ENCODE measurements around the gene GALNT16. TPM values are rescaled to one million over a fixed set of nuclear protein-coding genes. Genes with fewer than 3 reads are reported as not detected.
"Not testable (repeated sequence)": the region's sequence is repeated elsewhere in the genome, so short reads cannot be mapped to it uniquely, and the experiment has no call there.

The GALNT16 gene
- total RNA-seq = under 1 TPM in 1 of 3 donors, not detected in 2; 0.16 TPM

- ATAC-seq = no peak
- Mint-ChIP-seq H3K27me3 (ENCODE audit: low read depth) (peaks cover 60% of the 10 kb centered on the region), H3K9me3 (no peaks in the 10 kb centered on the region), H3K4me1 (ENCODE audit: low read depth) (peaks cover 13% of the 10 kb centered on the region), H3K4me3 (peak within 1 kb of the TSS; percentile 43), H3K36me3 (ENCODE audit: insufficient read depth) (no peaks in the 10 kb centered on the region)
- DNase-seq = no peak
Observed at GRCh38 chr14:69259527-69260189, at the start of gene GALNT16. GALNT16 (plus strand) TSS chr14:69260158; CDS start chr14:69260291, 133 bp downstream.

GRCh38 chr14:69214393-69214792 lies 45.6 kb upstream of the GALNT16 start:
- no peak for ATAC-seq

GRCh38 chr14:69217663-69218062 lies 42.3 kb upstream of the GALNT16 start:
- H3K36me3 Mint-ChIP-seq (ENCODE audit: insufficient read depth) = peaks cover 27% of the 10 kb centered on the region
- H3K4me3 Mint-ChIP-seq; H3K27me3 Mint-ChIP-seq (ENCODE audit: low read depth); H3K4me1 Mint-ChIP-seq (ENCODE audit: low read depth); H3K9me3 Mint-ChIP-seq; DNase-seq; ATAC-seq: not testable (repeated sequence)

More at GRCh38 chr14:69214393-69214792, 45.6 kb upstream of the GALNT16 start:
- Mint-ChIP-seq H3K36me3 (ENCODE audit: insufficient read depth) (peaks cover 22% of the 10 kb centered on the region), H3K4me3 (no peak overlapping the region), H3K9me3 (no peaks in the 10 kb centered on the region), H3K4me1 (ENCODE audit: low read depth) (no peaks in the 10 kb centered on the region), H3K27me3 (ENCODE audit: low read depth) (no peaks in the 10 kb centered on the region)
- no peak for DNase-seq

GRCh38 chr14:69224946-69225345 lies 35.0 kb upstream of the GALNT16 start:
- no peak for ATAC-seq
- Mint-ChIP-seq H3K4me3 (no peak overlapping the region), H3K9me3 (no peaks in the 10 kb centered on the region), H3K36me3 (ENCODE audit: insufficient read depth) (peaks cover 17% of the 10 kb centered on the region), H3K27me3 (ENCODE audit: low read depth) (no peaks in the 10 kb centered on the region), H3K4me1 (ENCODE audit: low read depth) (no peaks in the 10 kb centered on the region)
- DNase-seq = no peak

GRCh38 chr14:69226178-69226577 lies 33.8 kb upstream of the GALNT16 start:
- ATAC-seq (no peak), DNase-seq (no peak)
- no peaks in the 10 kb centered on the region for H3K27me3 Mint-ChIP-seq (ENCODE audit: low read depth)
- no peaks in the 10 kb centered on the region for H3K9me3 Mint-ChIP-seq
- H3K4me1 Mint-ChIP-seq (ENCODE audit: low read depth) = no peaks in the 10 kb centered on the region
- peaks cover 17% of the 10 kb centered on the region for H3K36me3 Mint-ChIP-seq (ENCODE audit: insufficient read depth)
- no peak overlapping the region for H3K4me3 Mint-ChIP-seq

GRCh38 chr14:69226736-69227135 lies 33.2 kb upstream of the GALNT16 start:
- no peaks in the 10 kb centered on the region for H3K27me3 Mint-ChIP-seq (ENCODE audit: low read depth)
- H3K9me3 Mint-ChIP-seq = no peaks in the 10 kb centered on the region
- ATAC-seq = no peak
- peaks cover 19% of the 10 kb centered on the region for H3K36me3 Mint-ChIP-seq (ENCODE audit: insufficient read depth)
- H3K4me1 Mint-ChIP-seq (ENCODE audit: low read depth) = no peaks in the 10 kb centered on the region
- H3K4me3 Mint-ChIP-seq = no peak overlapping the region
- DNase-seq = no peak

GRCh38 chr14:69231486-69231885 lies 28.5 kb upstream of the GALNT16 start:
- ATAC-seq (no peak), DNase-seq (no peak)
- no peaks in the 10 kb centered on the region for H3K4me1 Mint-ChIP-seq (ENCODE audit: low read depth)
- H3K36me3 Mint-ChIP-seq (ENCODE audit: insufficient read depth) = peaks cover 25% of the 10 kb centered on the region
- no peaks in the 10 kb centered on the region for H3K27me3 Mint-ChIP-seq (ENCODE audit: low read depth)
- no peaks in the 10 kb centered on the region for H3K9me3 Mint-ChIP-seq
- no peak overlapping the region for H3K4me3 Mint-ChIP-seq

GRCh38 chr14:69232388-69232787 lies 27.6 kb upstream of the GALNT16 start:
- Mint-ChIP-seq H3K4me1 (ENCODE audit: low read depth) (no peaks in the 10 kb centered on the region), H3K9me3 (no peaks in the 10 kb centered on the region), H3K27me3 (ENCODE audit: low read depth) (no peaks in the 10 kb centered on the region), H3K36me3 (ENCODE audit: insufficient read depth) (peaks cover 29% of the 10 kb centered on the region), H3K4me3 (no peak overlapping the region)
- no peak for ATAC-seq
- no peak for DNase-seq

GRCh38 chr14:69234106-69234505 lies 25.9 kb upstream of the GALNT16 start:
- H3K27me3 Mint-ChIP-seq (ENCODE audit: low read depth) = no peaks in the 10 kb centered on the region
- H3K9me3 Mint-ChIP-seq = no peaks in the 10 kb centered on the region
- DNase-seq (no peak), ATAC-seq (no peak)
- peaks cover 30% of the 10 kb centered on the region for H3K36me3 Mint-ChIP-seq (ENCODE audit: insufficient read depth)
- H3K4me3 Mint-ChIP-seq = no peak overlapping the region
- no peaks in the 10 kb centered on the region for H3K4me1 Mint-ChIP-seq (ENCODE audit: low read depth)

- no peak for ATAC-seq
- Mint-ChIP-seq H3K4me1 (ENCODE audit: low read depth) (no peaks in the 10 kb centered on the region), H3K27me3 (ENCODE audit: low read depth) (no peaks in the 10 kb centered on the region), H3K9me3 (no peaks in the 10 kb centered on the region), H3K4me3 (no peak overlapping the region), H3K36me3 (ENCODE audit: insufficient read depth) (peaks cover 33% of the 10 kb centered on the region)
- no peak for DNase-seq
Observed at GRCh38 chr14:69235708-69236107, 24.2 kb upstream of the GALNT16 start.

GRCh38 chr14:69237142-69237541 lies 22.8 kb upstream of the GALNT16 start:
- DNase-seq = no peak
- no peaks in the 10 kb centered on the region for H3K4me1 Mint-ChIP-seq (ENCODE audit: low read depth)
- H3K36me3 Mint-ChIP-seq (ENCODE audit: insufficient read depth) = peaks cover 36% of the 10 kb centered on the region

GRCh38 chr14:69237584-69237983 lies 22.4 kb upstream of the GALNT16 start:
- Mint-ChIP-seq H3K4me3 (no peak overlapping the region), H3K9me3 (no peaks in the 10 kb centered on the region), H3K4me1 (ENCODE audit: low read depth) (no peaks in the 10 kb centered on the region), H3K36me3 (ENCODE audit: insufficient read depth) (peaks cover 34% of the 10 kb centered on the region), H3K27me3 (ENCODE audit: low read depth) (no peaks in the 10 kb centered on the region)
- DNase-seq (no peak), ATAC-seq (no peak)

More at GRCh38 chr14:69237142-69237541, 22.8 kb upstream of the GALNT16 start:
- H3K4me3 Mint-ChIP-seq = no peak overlapping the region
- ATAC-seq = no peak
- H3K9me3 Mint-ChIP-seq = no peaks in the 10 kb centered on the region
- no peaks in the 10 kb centered on the region for H3K27me3 Mint-ChIP-seq (ENCODE audit: low read depth)

GRCh38 chr14:69238883-69239282 lies 21.1 kb upstream of the GALNT16 start:
- ATAC-seq = no peak

GRCh38 chr14:69240527-69241173 lies 19.3 kb upstream of the GALNT16 start:
- ATAC-seq = no peak
- H3K27me3 Mint-ChIP-seq (ENCODE audit: low read depth) = no peaks in the 10 kb centered on the region
- DNase-seq = no peak
- no peaks in the 10 kb centered on the region for H3K4me1 Mint-ChIP-seq (ENCODE audit: low read depth)
- no peak overlapping the region for H3K4me3 Mint-ChIP-seq
- peaks cover 21% of the 10 kb centered on the region for H3K36me3 Mint-ChIP-seq (ENCODE audit: insufficient read depth)
- H3K9me3 Mint-ChIP-seq = no peaks in the 10 kb centered on the region

More at GRCh38 chr14:69238883-69239282, 21.1 kb upstream of the GALNT16 start:
- H3K9me3 Mint-ChIP-seq = no peaks in the 10 kb centered on the region
- H3K36me3 Mint-ChIP-seq (ENCODE audit: insufficient read depth) = peaks cover 30% of the 10 kb centered on the region
- no peaks in the 10 kb centered on the region for H3K27me3 Mint-ChIP-seq (ENCODE audit: low read depth)
- H3K4me3 Mint-ChIP-seq = no peak overlapping the region
- no peaks in the 10 kb centered on the region for H3K4me1 Mint-ChIP-seq (ENCODE audit: low read depth)
- no peak for DNase-seq

- DNase-seq (no peak), ATAC-seq (no peak)
- no peaks in the 10 kb centered on the region for H3K27me3 Mint-ChIP-seq (ENCODE audit: low read depth)
- no peaks in the 10 kb centered on the region for H3K9me3 Mint-ChIP-seq
- H3K36me3 Mint-ChIP-seq (ENCODE audit: insufficient read depth) = peaks cover 17% of the 10 kb centered on the region
- no peaks in the 10 kb centered on the region for H3K4me1 Mint-ChIP-seq (ENCODE audit: low read depth)
- no peak overlapping the region for H3K4me3 Mint-ChIP-seq
Observed at GRCh38 chr14:69241577-69241976, 18.4 kb upstream of the GALNT16 start.

Measured in activated T-cell treated with anti-CD3 and anti-CD28 coated beads, Interleukin-2, amount 50 U/mL, for 4 hours (primary cell).